GM18517 (cell line): ENCODE measurements around the gene THTPA.
"Not testable (repeated sequence)": the region's sequence is repeated elsewhere in the genome, so short reads cannot be mapped to it uniquely, and the experiment has no call there.

Experiments used
- ATAC-seq: cut with Tn5 transposase; IDR thresholded peaks from one replicate; pipeline ENCODE4 v1.9.1; 2021; ENCODE audit warnings: mild to moderate bottlenecking, moderate library complexity; ENCODE audit not compliant: unreplicated experiment

The THTPA gene

DNA sequence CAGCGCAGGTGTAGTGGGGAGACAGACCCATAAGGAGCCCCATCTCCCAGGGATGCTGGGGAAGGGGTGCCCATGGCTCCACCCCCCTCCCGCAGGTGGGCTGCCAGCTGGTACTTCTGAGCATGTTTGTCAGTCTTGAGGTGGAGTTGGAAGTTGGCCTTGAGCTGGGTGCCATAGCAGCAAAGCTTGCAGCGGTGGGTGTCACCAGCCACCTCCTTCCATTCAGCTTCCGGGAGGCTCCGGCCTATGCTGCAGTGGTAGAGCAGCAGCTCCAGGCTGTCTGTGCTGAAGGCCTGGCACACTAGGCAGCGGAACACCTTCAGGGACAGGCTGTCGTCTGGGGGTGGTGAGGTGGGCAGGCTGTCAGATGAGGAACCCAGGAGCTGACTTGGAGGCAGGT, 23.4 kb upstream of the THTPA start:
- ATAC-seq, result no peak

- ATAC-seq, result no peak
Measured at GRCh38 chr14:23533652-23534435, 22.2 kb upstream of the THTPA start.

DNA sequence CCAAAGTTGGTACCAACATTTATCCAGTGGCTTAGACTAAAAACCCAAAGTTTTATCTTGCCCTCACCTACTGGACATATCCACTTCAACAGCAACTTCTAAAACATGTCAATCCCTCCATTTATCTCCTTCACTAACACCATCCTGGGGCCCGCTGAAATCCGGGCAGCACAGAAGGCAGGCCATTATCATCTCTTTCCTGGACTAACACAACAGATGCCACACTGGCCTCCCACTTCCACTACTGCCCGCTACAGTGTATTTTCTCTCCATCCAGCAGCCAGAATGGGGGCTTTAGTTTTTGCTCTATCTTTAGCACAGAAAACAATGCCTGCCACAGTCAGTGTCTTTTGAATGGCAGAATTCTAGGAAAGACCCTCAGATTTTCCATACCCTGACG, 20.1 kb upstream of the THTPA start:
- ATAC-seq, result no peak

DNA sequence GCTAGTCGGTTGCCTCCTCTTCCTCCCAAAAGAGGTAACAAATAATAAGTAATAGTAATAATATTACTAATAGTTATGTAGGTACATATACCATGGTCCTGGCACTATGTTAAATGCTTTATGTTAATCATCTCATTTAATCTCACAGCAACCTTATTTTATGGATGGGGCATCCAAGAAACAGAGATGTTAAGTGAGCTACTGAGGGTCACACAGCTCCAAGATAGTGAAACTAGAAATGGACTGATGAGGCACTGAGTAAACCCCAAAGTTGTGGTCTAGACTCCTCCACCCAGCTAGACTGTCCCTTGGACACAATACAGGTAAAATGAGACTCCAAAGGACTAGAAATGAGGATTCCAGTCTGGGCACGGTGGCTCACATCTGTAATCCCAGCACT, 19.6 kb upstream of the THTPA start:
- no peak for ATAC-seq

DNA sequence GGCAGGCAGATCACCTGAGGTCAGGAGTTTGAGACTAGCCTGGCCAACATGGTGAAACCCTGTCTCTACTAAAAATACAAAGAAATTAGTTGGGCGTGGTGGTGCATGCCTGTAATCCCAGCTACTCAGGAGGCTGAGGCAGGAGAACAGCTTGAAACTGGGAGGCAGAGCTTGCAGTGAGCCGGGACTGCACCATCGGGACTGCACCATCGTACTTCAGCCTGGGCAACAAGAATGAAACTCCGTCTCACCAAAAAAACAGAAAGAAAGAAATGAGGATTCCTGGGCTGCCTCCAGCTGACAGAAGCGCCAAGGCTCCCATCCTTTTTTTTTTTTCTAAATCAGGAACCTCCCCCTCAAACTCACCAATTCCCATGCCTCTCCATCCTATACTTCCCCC, 19.2 kb upstream of the THTPA start:
- ATAC-seq, result not testable (repeated sequence)

DNA sequence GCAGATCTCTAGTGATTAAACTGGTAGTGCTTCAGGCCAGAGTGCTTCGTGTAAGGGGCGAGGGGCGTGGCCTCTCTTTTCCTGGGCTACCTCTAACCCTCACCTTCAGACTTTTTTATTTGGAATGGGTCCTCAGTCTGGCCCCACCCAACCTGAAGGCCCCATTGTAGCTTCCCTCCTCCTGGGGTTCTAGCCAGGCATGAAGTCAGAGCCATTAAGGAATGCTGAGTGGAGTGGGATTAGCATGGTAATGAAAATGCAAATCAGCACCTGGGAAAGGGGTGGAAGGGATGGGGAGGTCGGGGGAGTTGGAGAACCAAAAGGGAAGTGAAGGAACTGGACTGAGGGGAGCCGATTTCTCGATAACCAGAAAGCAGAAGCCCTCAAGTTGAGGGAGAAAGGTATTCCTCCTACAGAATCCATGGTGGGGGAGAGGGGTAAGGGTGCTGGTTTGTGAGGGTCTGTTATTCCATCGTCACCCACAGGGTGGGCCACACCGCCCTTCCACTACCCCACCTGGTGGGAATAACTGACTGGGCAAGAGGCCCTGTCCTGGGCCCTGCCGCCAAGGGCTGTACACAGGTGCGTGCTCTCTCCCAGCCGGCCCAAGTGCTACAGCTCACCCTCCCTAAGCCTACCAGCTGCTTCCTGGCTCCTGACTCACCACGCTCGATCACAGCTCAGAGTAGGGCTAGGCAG, 18.6 kb upstream of the THTPA start:
- no peak for ATAC-seq

GRCh38 chr14:23538050-23538718, 17.9 kb upstream of the THTPA start:
- no peak for ATAC-seq

DNA sequence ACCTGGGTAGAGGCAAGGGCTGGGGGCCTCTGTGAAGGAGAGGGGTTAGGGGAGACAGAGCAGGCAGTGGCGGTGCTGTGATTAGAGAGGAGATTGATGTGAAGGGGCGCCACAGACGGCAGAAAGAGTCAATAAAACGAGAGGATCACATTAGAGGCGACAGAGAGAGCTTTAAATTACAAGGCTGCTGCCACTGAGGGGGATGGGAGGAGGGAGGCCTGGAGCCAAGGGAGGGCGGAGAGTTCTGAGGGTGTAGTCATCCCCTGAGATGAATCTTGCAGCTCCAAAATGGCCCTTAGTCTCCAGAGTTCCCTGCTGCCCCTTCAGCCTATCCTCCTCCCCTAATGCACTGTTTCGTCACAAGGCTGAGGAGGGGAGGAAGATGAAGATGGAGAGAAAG, 17.3 kb upstream of the THTPA start:
- no peak for ATAC-seq

DNA sequence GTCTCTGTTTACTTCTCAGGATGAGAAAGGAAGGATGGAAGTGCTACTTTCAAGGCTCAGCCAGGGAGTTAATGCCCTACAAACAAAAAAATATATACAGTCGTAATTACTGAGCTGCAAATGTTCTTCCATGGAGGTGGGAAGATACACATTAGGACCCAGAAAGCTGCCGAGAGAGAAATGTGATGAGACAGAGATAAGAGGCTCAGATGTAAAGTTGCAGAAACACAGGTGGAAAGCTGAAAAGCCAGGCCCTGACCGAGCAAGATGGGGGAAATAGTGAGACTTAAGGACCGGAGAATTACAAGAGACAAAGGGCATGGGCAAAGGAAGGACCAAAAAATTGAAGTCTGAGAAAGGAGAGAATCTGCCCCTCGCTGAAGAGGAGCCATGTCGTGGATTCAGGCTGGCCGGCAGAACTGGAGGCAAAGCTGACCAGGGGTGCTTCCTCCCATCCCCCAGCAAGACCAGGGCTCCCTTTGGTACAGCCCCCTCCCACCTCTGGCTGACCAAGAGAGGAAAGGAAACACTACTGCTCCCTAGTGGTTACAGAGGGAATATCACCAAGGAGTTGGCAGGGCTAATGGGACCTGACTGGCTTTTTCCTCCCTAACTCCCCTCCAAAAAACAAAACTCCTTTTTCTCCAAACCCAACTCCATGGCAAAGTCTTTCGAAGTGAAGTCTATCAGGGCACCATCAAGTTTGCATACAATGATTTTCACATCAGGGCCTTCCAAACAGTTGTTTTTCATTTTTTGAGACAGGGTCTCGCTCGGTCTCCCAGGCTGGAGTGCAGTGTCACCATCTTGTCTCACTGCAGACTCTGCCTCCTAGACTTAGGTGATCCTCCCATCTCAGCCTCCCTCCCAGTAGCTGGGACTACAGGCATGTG, 16.6 kb upstream of the THTPA start:
- ATAC-seq, result no peak

DNA sequence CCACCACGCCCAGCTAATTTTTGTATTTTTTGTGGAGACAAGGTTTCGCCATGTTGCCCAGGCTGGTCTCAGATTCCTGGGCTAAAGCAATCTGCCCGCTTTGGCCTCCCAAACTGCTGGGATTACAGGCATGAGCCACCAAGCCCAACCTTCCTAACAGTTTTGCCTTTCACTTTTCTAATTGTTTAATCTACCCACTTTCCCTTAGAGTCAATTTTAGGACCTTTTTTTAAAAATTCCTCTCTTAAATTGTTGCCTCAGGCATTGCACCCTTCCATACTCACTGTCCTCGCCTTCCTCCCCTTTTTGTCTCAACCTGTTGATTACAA, 16.0 kb upstream of the THTPA start:
- ATAC-seq, result no peak

GRCh38 chr14:23542261-23542660, 13.8 kb upstream of the THTPA start:
- no peak for ATAC-seq

DNA sequence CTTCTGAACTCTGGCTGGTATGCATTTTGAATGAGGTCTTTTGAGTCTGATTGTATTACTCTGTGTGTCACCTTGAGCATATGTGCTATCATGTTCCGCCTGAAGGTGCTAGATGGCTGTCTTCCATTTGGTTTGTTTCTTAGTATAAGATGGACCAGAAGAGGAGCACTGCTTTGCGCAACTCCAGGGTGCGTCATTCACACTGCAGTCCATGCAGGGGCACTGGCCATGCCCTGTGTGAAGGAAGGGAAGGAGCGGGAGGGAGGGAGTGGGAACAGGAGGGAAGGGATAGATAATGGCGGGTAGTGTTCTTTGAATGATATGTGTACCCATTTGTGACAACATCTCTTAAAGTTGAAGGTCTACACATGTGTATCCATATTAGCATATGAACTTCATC, 12.7 kb upstream of the THTPA start:
- no peak for ATAC-seq

DNA sequence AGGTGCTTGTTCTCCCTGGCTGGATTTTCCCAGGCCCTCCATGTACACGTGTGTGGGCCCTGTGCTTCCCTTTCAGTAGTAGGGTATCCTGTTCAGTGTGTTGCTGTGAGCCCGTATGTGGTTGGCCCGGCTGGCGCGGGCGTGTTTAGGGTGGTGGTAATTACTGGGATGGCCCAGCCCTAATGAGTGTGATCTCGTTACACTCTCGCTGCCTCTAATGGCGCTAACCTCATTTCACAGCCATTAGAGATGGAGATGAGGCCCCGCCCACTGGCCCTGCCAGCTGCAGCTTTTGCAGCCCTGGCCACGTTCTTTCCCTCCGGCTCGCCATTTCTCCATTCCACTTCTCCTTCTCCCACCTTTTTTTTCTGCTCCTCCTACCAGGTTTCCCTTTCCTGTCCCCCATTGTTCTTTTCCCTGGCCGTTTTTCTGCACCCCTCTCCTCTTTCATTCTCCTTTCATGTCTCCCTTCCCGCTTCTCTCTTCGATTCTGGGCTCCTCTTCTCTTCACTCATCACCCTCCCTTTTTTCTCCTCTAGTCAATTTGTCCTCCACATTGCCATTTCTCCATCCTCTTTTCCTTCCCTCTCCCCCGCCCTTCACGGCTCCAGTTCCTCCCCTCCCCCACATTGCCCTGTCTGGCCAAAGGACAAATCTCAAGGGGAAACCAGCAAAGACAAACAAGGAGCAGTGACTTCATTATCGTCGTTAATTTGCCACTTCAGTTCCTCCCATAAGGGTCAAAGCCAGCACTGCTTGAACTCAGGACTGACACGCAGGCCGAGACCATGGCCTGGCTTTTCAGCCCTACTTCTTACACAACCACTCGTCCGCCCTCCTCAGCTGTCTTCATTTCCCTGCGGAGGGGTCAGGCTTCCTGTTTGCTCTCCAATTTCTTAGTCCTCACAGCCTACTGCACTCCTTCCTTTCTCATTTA, 11.3 kb upstream of the THTPA start:
- ATAC-seq, result no peak

- ATAC-seq, result no peak
Measured at GRCh38 chr14:23545740-23546365, 10.2 kb upstream of the THTPA start.

DNA sequence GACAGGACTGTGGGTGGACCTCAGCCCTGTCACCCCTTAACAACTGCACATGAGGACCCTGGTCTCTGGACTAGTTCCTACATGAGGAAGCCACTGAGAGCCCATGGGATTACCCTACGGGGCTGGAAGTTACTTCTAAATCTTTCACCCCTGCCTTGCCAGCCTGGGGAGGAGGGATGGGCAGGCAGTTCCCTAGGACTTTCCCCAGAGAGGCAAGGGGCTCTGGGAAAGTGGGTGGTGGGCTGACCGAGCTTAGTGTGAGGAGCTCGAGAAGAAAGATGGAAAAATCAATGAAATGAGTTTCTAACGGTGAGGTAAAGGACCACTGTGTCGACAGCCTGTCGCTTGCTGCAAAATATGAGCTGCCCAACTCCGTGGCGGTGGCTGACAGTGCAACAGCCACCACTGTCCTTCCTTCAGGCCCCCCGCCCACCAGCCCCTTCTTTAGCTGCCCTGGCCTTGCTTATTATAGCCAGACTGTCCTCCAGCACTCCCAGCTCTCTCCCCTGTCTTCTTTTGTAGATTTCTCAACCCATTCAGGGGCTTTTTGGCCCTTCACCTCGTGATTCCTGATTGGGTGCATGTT, 9.5 kb upstream of the THTPA start:
- no peak for ATAC-seq

DNA sequence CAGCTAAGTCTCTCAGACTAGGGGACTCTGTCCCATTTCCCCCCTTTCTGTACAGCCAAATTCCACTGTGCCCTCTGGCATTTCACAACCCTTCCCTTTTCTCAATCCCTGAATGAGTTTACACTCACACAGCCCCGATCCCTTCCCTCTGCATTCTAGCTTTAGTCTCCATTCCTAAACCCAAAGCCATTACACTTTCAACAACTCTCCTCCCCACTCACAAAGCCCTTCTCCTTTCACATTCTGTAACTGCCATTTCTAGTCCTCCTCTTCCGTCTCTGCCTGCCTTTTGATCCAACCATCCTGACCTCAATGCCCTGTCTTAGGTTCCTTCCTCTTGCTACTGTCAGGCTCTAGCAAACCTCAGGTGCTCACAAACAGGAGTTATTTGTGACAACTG, 8.1 kb upstream of the THTPA start:
- no peak for ATAC-seq

DNA sequence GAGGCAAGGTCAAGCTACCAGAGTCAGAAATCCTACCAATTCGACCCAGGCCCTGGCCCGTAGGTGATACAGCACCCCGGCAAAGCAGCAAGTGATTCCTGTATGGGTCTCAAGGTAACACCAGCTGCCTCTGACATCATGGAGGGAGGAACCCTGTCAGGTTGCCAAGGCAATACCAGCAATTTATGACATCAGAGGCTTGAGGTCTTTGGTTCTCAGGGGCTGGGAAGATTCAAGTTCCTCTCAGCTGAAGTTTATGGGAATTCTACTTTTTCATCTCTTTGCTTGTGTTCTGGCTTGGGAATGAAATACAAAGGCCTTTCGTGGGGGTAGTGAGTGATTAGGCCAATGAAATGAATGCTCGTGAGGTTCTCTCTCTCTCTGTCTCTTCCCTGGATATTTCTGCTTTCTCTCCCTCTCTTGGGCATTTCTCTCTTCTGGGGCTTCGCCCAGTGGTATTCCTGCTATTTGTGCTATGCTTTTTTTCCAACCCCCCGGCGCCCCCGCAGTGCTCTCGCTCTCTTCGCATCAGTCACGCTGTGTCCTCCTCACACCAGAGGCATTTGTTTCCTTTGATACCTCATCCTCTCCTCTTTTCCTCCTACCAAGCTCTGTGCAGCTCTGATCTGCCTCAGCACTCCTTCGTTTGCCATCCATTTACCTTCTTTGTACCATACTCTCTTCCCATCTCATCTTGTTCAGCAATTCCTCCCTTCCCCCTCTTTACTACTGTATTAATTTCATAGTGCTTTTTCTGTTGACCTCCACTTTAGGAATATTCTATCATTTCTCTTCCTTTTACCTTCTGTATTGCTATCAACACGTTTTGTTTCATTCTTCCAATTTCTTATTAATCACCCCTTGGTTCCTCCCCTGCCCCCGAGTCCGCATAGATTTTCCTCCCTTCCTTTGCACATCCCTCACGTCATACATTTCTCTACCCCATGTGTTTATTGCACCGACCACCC, 7.4 kb upstream of the THTPA start:
- no peak for ATAC-seq

DNA sequence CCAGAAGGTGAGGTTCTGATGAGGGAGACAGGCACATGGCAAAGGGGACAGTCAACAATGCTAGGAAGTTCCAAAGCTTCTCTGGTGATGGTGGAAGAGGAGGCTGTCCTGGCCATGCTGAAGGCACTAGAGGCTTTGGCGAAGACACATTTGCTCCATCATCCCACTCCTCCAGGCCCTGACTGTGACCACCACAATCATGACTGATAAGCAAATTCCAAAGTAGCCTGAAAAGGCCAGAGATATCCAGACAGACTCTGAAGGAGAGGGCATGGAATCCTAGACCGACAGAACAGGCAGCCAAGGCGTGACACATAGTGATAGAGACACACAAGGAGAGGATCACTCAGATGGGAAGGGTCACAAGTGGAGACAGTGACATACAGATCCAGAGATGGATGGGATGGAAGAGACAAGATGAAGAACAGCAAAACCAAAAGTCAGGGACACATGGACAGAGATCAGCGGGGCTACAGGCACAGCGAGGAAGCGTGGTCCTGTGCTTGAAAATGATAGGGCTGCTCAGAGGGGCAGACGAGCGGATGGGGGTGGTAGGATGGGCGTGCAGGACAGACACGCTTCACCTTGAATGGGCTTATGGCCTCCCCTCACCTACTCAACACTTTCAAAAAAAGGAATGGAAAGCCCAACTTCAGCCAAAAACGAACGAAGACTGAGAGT, 5.8 kb upstream of the THTPA start:
- ATAC-seq, result no peak
